Upper lobe of left lung (tissue), 6 donors: ENCODE data around the gene NOS1AP. TPM values are rescaled to one million over a fixed set of nuclear protein-coding genes. Genes with fewer than 3 reads are reported as not detected.

Experiments
- ATAC-seq, 2 donors: fragments of 200-7000 bp; cut with Tn5 transposase; one replicate each; pipeline ENCODE4 v1.9.1; 2022; ENCODE audit warnings: mild to moderate bottlenecking in 2 of 2, moderate library complexity in 2 of 2; ENCODE audit not compliant: low FRiP score in 2 of 2
- DNase-seq, 2 donors: peaks; one replicate each; pipeline ENCODE4 v3.0.0-alpha.2; 2019 to 2020
- H3K27ac ChIP-seq, 4 donors: fragments of 200-600 bp; sonication (generic); one replicate each; pipeline ENCODE4 v1.5.1; 2016 to 2019
- H3K27me3 ChIP-seq, 4 donors: fragments of 200-600 bp; sonication (generic); one replicate each; pipeline ENCODE4 v1.5.1; 2017 to 2019
- H3K36me3 ChIP-seq, 4 donors: fragments of 200-600 bp; sonication (generic); one replicate each; pipeline ENCODE4 v1.5.1; 2016 to 2019
- H3K4me1 ChIP-seq, 4 donors: fragments of 200-600 bp; sonication (generic); one replicate each; pipeline ENCODE4 v1.5.1; 2018 to 2019
- H3K4me3 ChIP-seq, 4 donors: fragments of 200-600 bp; sonication (generic); one replicate each; pipeline ENCODE4 v1.5.1; 2017 to 2019; ENCODE audit warnings: mild to moderate bottlenecking in 2 of 4, moderate library complexity in 1 of 4
- H3K9me3 ChIP-seq, 4 donors: fragments of 200-600 bp; sonication (generic); one replicate each; pipeline ENCODE4 v1.5.1; 2018 to 2019
- CTCF ChIP-seq, 6 experiments: fragments of 450-650 bp in 4 of 6; fragments of 200-600 bp in 2 of 6; sonication (generic) in 2 of 6; IDR thresholded peaks; one replicate each; pipeline ENCODE4 v1.5.1; 2016 to 2019; ENCODE audit warnings: antibody characterized with exemption in 6 of 6
- EP300 ChIP-seq, 4 donors: sonication (generic); formaldehyde crosslinking; IDR thresholded peaks; one replicate each; pipeline ENCODE4 v1.5.1; 2017; ENCODE audit warnings: antibody characterized with exemption in 4 of 4, control low read depth in 2 of 4
- POLR2A ChIP-seq, 4 donors: fragments of 450-650 bp; IDR thresholded peaks; one replicate each; pipeline ENCODE4 v1.5.1; 2016 to 2017; ENCODE audit warnings: antibody characterized with exemption in 4 of 4, mild to moderate bottlenecking in 2 of 4
- POLR2AphosphoS5 ChIP-seq, 2 donors: sonication (generic); formaldehyde crosslinking; IDR thresholded peaks; one replicate each; pipeline ENCODE4 v1.5.1; 2017; ENCODE audit warnings: antibody characterized with exemption in 2 of 2
- WGBS, 2 donors: methylation state at CpG; one replicate each; pipeline ENCODE4 v1.1.5; 2017 to 2018; 5-methylcytosine and 5-hydroxymethylcytosine counted together
- total RNA-seq, 6 donors: library from RNA; depleted of rRNA in 4 of 6; stranded (reverse); fragments of >200 nt in 4 of 6; gene quantifications; one replicate each; pipeline versions ENCODE4 v1.1.0 to v1.2.1, GENCODE V29; 2016 to 2021
- donor health status: DM: no; HTN: no; CAD: no; lungs with moderate emphysema.
- donor health status: DM: no; HTN: yes; CAD: no; lungs with severe emphysema.

NOS1AP gene
- total RNA-seq, 6 donors from 2014 or later: 5.3 to 16.4 (median 6.5) TPM

- ATAC-seq (no peak), DNase-seq (no peak)
- peaks cover 0 to 2% (median 0%) of the 10 kb centered on the region in 4 donors for H3K4me1 ChIP-seq
- H3K27ac ChIP-seq: no peak overlapping the region
- no peak for TF ChIP-seq CTCF (IDR thresholded peaks at IDR 0.05)
- no peaks in the 10 kb centered on the region for H3K27me3 ChIP-seq
- H3K9me3 ChIP-seq: no peaks in the 10 kb centered on the region
- WGBS, 2 donors: 97 to 98% methylated on average over 2 of the region's 2 CpGs
- H3K36me3 ChIP-seq: no peaks in the 10 kb centered on the region
- H3K4me3 ChIP-seq: no peak overlapping the region
Measured at GRCh38 chr1:162083273-162083672, 13.8 kb downstream of the NOS1AP start.

GRCh38 chr1:162085991-162086390 lies 16.5 kb downstream of the NOS1AP start:
- no peaks in the 10 kb centered on the region for H3K27me3 ChIP-seq
- H3K27ac ChIP-seq: no peak overlapping the region
- no peak for DNase-seq
- no peak overlapping the region for H3K4me3 ChIP-seq
- H3K36me3 ChIP-seq: no peaks in the 10 kb centered on the region
- ATAC-seq: no peak
- no peak for TF ChIP-seq POLR2A (IDR thresholded peaks at IDR 0.05)
- TF ChIP-seq POLR2AphosphoS5 (IDR thresholded peaks at IDR 0.05): no peak
- no peak for TF ChIP-seq CTCF (IDR thresholded peaks at IDR 0.05)
- TF ChIP-seq EP300 (IDR thresholded peaks at IDR 0.05): no peak
- 85 to 86% methylated on average over 3 of the region's 3 CpGs for WGBS, 2 donors
- H3K4me1 ChIP-seq: peaks cover 0 to 2% (median 0%) of the 10 kb centered on the region in 4 donors
- H3K9me3 ChIP-seq: no peaks in the 10 kb centered on the region

- Histone ChIP-seq H3K4me3 (no peak overlapping the region), H3K27me3 (no peaks in the 10 kb centered on the region), H3K9me3 (no peaks in the 10 kb centered on the region), H3K36me3 (no peaks in the 10 kb centered on the region), H3K27ac (no peak overlapping the region), H3K4me1 (peaks cover 0 to 4% (median 0%) of the 10 kb centered on the region in 4 donors)
- 73 to 75% methylated on average over 1 of the region's 1 CpG for WGBS, 2 donors
- no peak for DNase-seq
- no peak for ATAC-seq
- TF ChIP-seq POLR2AphosphoS5 (IDR thresholded peaks at IDR 0.05) (no peak), POLR2A (IDR thresholded peaks at IDR 0.05) (no peak), CTCF (IDR thresholded peaks at IDR 0.05) (no peak), EP300 (IDR thresholded peaks at IDR 0.05) (no peak)
Measured at GRCh38 chr1:162087111-162087510, 17.6 kb downstream of the NOS1AP start.

- WGBS, 2 donors: 89% methylated on average over 1 of the region's 1 CpG
- ATAC-seq (no peak), DNase-seq (no peak)
- H3K36me3 ChIP-seq: no peaks in the 10 kb centered on the region
- H3K27ac ChIP-seq: no peak overlapping the region
- peaks cover 0 to 8% (median 0%) of the 10 kb centered on the region in 4 donors for H3K4me1 ChIP-seq
- H3K4me3 ChIP-seq: no peak overlapping the region
- TF ChIP-seq POLR2A (IDR thresholded peaks at IDR 0.05) (no peak), POLR2AphosphoS5 (IDR thresholded peaks at IDR 0.05) (no peak), EP300 (IDR thresholded peaks at IDR 0.05) (no peak)
- H3K27me3 ChIP-seq: no peaks in the 10 kb centered on the region
- H3K9me3 ChIP-seq: no peaks in the 10 kb centered on the region
Measured at GRCh38 chr1:162087574-162087973, 18.1 kb downstream of the NOS1AP start.

- H3K36me3 ChIP-seq: no peaks in the 10 kb centered on the region
- ATAC-seq: no peak
- WGBS, 2 donors: 69 to 79% methylated on average over 5 of the region's 5 CpGs
- H3K9me3 ChIP-seq: no peaks in the 10 kb centered on the region
- no peak overlapping the region for H3K4me3 ChIP-seq
- no peaks in the 10 kb centered on the region for H3K27me3 ChIP-seq
- DNase-seq: no peak
- peaks cover 0 to 9% (median 0%) of the 10 kb centered on the region in 4 donors for H3K4me1 ChIP-seq
- no peak overlapping the region for H3K27ac ChIP-seq
- TF ChIP-seq CTCF (IDR thresholded peaks at IDR 0.05): no peak
- TF ChIP-seq POLR2A (IDR thresholded peaks at IDR 0.05): no peak
- TF ChIP-seq EP300 (IDR thresholded peaks at IDR 0.05): no peak
- TF ChIP-seq POLR2AphosphoS5 (IDR thresholded peaks at IDR 0.05): no peak
Measured at GRCh38 chr1:162088281-162088969, 18.9 kb downstream of the NOS1AP start.
